HFF-Myc (cell line): Measurements from ENCODE around the gene CIT.

Experiments
- DNase-seq: peaks from one replicate; pipeline ENCODE4 v3.0.0-alpha.2; 2011; ENCODE audit warnings: low read depth; ENCODE audit errors: extremely low read depth
- H3K4me3 ChIP-seq: replicated peaks from 2 replicates; pipeline ENCODE4 v1.5.1; 2011; ENCODE audit warnings: low read depth, mild to moderate bottlenecking, control low read depth, low read length
- TF ChIP-seq, protein P1 (sequence below): IDR thresholded peaks from 2 replicates; pipeline ENCODE4 v1.5.1; 2012; ENCODE audit warnings: mild to moderate bottlenecking, low read depth, low read length, control low read depth; ENCODE audit errors: missing control alignments

CIT gene

DNA sequence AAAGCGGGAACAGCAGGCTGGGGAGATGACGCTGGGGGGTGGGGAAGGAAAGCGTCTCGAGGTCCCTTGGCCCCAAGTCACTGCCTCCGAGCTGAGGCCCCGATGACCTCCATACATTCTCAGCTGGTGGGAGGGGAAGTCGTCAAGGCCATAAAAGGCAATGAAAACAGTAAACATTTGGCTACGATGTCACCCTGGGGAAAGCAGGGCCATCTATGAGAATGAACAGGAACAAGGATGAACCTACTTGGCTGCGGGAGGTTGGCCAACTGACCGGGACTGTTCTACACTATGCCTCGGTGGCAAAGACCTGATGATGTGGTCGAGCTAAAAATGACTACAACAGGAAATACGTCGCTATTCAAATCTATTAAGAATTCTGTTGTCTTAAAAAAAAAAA lies 189.7 kb downstream of the CIT start:
- DNase-seq: no peak
- no peak overlapping the region for H3K4me3 ChIP-seq
- TF ChIP-seq, protein P1, sequence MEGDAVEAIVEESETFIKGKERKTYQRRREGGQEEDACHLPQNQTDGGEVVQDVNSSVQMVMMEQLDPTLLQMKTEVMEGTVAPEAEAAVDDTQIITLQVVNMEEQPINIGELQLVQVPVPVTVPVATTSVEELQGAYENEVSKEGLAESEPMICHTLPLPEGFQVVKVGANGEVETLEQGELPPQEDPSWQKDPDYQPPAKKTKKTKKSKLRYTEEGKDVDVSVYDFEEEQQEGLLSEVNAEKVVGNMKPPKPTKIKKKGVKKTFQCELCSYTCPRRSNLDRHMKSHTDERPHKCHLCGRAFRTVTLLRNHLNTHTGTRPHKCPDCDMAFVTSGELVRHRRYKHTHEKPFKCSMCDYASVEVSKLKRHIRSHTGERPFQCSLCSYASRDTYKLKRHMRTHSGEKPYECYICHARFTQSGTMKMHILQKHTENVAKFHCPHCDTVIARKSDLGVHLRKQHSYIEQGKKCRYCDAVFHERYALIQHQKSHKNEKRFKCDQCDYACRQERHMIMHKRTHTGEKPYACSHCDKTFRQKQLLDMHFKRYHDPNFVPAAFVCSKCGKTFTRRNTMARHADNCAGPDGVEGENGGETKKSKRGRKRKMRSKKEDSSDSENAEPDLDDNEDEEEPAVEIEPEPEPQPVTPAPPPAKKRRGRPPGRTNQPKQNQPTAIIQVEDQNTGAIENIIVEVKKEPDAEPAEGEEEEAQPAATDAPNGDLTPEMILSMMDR: no peak

DNA sequence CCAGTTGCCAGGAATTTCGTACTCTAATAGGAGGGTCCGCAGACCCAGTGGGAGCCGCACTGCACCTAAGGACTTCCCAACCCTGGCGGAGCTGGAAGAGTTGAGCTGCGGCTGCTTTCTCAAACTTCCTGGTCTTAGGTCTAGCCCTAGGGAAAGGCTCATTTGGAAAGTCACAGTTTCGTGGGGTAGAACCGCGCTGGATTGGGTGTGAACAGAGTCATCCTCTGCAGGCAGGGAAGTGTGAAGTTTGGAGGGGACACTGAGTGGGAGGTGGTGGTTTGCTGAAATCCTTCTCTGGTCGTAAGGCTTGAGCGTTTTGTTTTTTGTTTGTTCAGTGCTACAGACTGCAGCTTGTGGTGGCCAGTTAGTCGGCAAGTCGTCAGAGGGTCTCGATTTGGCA lies 190.3 kb downstream of the CIT start:
- no peak overlapping the region for H3K4me3 ChIP-seq
- TF ChIP-seq, protein P1: no peak
- DNase-seq: no peak

DNA sequence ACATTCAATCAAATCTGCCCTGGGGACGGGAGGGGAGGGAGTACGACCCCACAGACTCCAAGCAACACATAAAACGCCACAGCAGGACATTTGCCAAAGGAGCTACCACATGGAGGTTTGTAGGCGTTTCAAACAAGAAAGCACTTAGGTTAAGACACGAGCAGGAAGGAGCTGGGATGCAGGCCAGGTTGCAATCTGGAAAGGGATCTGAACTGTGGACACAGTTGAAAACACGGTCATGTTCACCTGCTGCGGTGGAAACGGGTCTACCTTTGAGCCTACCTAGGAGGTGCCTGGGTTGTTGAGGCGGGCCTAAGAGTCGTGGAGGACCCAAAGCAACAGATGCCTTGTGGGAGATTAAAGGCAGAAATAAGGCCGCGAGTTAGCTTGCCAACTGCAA lies 190.8 kb downstream of the CIT start:
- no peak for DNase-seq
- H3K4me3 ChIP-seq: no peak overlapping the region
- TF ChIP-seq, protein P1: no peak

DNA sequence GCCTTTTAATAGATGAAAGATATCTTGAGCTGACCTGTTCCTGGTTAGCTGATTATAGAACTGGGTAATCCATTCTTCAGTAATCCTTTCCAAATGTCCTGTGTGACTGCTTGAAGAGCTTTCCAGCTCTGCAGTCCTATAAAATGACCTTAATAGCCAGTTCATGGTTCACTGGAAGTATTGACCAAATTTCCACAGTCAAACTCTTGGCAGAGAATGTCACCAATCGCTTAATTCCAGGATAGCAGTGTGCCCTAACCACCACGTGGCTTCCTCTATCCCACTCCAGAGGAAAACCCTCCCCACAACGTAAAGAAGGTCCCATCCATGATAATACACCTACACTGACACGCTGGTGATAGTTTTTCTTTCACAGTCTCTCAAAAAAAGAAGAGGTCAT lies 191.7 kb downstream of the CIT start:
- TF ChIP-seq, protein P1: no peak
- DNase-seq: no peak
- no peak overlapping the region for H3K4me3 ChIP-seq

DNA sequence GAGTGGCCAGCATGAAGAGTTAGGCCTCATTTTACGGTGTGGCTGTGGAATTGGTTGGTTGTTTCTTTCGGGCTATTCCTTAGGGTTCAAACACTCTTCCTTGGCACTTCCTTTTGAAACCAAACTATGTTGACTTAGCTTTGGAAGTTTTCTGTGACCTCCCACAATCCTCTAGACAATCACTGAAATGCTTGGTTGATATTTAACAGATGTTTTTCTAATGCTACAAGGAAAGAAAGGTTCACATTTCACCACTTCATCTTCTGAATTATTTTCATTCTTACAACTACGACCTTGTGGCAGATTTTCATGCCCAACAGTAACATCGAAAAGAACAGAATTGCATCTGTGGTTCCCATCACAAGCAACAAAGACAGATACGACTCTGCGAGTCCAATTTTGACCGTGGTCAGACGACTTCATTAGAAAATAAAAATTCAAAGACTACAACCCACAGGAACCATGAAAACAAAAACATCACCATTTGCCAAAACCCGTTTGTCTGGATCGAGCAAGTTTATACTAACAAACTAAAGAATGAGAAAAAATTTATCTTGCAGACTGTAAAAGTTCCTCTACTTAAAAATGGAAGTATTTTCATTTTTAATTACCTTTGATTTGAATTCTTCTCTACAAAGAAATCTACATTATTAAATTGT lies 192.3 kb downstream of the CIT start:
- no peak for DNase-seq
- H3K4me3 ChIP-seq: no peak overlapping the region
- TF ChIP-seq, protein P1: no peak

DNA sequence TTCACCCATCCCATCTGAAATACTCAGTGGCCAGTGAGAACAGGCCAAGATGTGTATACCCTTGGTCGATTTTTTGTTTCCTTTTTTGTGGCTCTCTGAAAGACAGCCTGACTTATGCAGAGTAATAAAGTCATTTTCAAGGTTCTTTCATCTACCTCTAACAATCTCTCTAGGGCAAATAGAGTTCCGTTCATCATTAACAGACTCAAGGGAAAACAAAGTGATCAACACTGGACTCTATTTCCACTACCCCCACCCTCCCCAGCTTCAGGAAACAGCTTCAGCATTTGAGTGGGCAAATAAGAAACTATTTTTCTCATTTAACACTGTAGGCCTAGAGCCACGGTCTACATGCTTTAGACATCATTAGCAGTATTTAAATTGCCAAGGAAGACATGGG lies 193.3 kb downstream of the CIT start:
- TF ChIP-seq, protein P1: no peak
- H3K4me3 ChIP-seq: no peak overlapping the region
- DNase-seq: no peak

DNA sequence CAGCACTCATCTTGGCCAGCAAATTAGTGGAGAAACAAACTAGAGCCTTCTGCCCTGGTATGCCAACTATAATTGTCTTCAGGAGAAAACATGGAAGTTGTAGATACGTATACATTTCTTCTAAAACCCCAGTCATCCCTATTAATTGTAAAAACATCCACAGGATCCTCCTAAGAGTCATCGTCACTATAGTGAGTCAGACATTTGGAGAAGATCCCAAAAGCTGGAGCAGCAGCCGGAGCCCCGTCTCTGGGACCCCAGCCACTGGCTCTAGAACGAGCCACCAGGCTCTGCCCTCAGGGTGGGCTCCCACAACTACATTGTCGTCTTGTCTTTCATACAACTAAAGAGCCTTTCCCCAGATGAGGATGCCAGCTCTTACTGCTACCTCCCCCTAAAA lies 193.7 kb downstream of the CIT start:
- DNase-seq: no peak
- TF ChIP-seq, protein P1: no peak
- H3K4me3 ChIP-seq: no peak overlapping the region
